22Rv1 (cell line): ENCODE data around the gene AKT3.

Source experiments
- CTCF ChIP-seq: fragments of 450-650 bp; IDR thresholded peaks from 2 replicates; pipeline ENCODE4 v1.5.1; 2017; ENCODE audit warnings: mild to moderate bottlenecking
- ZFX ChIP-seq: fragments of 450-650 bp; IDR thresholded peaks from 2 replicates; pipeline ENCODE4 v1.6.1; 2017; ENCODE audit warnings: antibody characterized with exemption, borderline replicate concordance

- TF ChIP-seq CTCF = no peak
- no peak for TF ChIP-seq ZFX
These were observed 22.8 kb downstream of the AKT3 start for GRCh38 chr1:243827206-243827605.
